Measurements from ENCODE around the gene PYCARD. TPM values are rescaled to one million over a fixed set of nuclear protein-coding genes. Genes with fewer than 3 reads are reported as not detected.
A peak's percentile ranks its signal among the peaks of the same experiment; 100 is the strongest.

The PYCARD gene
- total and polyA plus RNA-seq, 9 of the 15 experiments (the other 6 are each of a cell fraction or from before 2014, with no cell fraction given), result 1.3 to 28.4 (median 6.0) TPM

DNA sequence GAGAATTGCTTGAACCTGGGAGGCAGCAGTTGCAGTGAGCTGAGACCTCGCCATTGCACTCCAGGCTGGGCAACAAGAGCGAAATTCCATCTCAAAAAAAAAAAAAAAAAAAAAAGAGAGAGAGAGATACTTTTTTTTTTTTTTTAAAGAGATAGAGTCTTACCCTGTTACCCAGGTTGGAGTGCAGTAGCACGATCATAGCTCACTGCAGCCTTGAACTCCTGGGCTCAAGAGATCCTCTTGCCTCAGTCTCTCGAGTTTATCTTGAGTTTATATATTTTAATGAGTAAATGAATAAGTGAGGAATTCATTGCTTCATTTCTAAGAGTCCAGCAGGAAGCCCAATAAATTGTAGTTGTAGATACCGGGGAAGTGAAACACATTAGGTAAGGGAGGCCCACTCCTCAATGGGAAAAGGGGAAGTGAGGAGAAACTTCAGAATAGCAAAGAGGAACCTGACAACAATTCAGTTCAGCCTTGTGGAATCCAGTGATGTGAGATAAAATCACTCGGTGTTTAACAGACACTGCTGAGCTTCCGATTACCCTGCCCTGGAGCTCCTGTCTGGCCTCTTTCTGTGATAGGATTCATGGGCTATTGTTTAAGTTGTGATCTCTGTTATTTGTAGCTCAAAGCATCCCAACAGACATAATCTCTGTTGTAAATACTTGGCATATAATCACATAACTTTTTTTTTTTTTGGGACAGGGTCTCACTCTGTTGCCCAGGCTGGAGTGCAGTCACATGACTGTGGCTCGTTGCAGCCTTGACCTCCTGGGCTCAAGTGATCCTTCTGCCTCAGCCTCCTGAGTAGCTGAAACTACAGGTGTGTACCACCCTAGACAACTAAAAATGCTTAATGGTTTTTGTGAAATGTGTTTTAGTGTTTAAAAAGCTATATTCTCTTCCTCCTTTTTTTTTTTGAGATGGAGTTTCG lies 41.4 kb upstream of the PYCARD start (continued):
- TF ChIP-seq ID3 (CRISPR knock-in tag; IDR thresholded peaks at IDR 0.05), result no peak
- TF ChIP-seq ID3 (tag; IDR thresholded peaks at IDR 0.05), result no peak
- TF ChIP-seq, protein P1, sequence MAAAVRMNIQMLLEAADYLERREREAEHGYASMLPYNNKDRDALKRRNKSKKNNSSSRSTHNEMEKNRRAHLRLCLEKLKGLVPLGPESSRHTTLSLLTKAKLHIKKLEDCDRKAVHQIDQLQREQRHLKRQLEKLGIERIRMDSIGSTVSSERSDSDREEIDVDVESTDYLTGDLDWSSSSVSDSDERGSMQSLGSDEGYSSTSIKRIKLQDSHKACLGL (CRISPR knock-in tag; IDR thresholded peaks at IDR 0.05; ENCODE audit: borderline replicate concordance, poor library complexity, severe bottlenecking), result no peak
- no peak for TF ChIP-seq ARHGAP35 (IDR thresholded peaks at IDR 0.05; ENCODE audit: partially characterized antibody)
- TF ChIP-seq SRSF7 (optimal IDR thresholded peaks at IDR 0.05; ENCODE audit: low read depth, low read length), result no peak
- peak in 1 of 2 experiments; percentile 72; a peak in 1 of 4 replicates for TF ChIP-seq RCOR1 (IDR thresholded peaks at IDR 0.05; ENCODE audit: borderline replicate concordance in 1 of 2, low read depth in 2 of 2, low read length in 2 of 2)
- no peak for TF ChIP-seq HDAC6 (IDR thresholded peaks at IDR 0.05; ENCODE audit: low read depth, low read length)
- TF ChIP-seq, protein P2, sequence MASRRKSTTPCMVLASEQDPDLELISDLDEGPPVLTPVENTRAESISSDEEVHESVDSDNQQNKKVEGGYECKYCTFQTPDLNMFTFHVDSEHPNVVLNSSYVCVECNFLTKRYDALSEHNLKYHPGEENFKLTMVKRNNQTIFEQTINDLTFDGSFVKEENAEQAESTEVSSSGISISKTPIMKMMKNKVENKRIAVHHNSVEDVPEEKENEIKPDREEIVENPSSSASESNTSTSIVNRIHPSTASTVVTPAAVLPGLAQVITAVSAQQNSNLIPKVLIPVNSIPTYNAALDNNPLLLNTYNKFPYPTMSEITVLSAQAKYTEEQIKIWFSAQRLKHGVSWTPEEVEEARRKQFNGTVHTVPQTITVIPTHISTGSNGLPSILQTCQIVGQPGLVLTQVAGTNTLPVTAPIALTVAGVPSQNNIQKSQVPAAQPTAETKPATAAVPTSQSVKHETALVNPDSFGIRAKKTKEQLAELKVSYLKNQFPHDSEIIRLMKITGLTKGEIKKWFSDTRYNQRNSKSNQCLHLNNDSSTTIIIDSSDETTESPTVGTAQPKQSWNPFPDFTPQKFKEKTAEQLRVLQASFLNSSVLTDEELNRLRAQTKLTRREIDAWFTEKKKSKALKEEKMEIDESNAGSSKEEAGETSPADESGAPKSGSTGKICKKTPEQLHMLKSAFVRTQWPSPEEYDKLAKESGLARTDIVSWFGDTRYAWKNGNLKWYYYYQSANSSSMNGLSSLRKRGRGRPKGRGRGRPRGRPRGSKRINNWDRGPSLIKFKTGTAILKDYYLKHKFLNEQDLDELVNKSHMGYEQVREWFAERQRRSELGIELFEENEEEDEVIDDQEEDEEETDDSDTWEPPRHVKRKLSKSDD (conservative IDR thresholded peaks at IDR 0.05; ENCODE audit: low read length), result no peak
- TF ChIP-seq, protein P3, sequence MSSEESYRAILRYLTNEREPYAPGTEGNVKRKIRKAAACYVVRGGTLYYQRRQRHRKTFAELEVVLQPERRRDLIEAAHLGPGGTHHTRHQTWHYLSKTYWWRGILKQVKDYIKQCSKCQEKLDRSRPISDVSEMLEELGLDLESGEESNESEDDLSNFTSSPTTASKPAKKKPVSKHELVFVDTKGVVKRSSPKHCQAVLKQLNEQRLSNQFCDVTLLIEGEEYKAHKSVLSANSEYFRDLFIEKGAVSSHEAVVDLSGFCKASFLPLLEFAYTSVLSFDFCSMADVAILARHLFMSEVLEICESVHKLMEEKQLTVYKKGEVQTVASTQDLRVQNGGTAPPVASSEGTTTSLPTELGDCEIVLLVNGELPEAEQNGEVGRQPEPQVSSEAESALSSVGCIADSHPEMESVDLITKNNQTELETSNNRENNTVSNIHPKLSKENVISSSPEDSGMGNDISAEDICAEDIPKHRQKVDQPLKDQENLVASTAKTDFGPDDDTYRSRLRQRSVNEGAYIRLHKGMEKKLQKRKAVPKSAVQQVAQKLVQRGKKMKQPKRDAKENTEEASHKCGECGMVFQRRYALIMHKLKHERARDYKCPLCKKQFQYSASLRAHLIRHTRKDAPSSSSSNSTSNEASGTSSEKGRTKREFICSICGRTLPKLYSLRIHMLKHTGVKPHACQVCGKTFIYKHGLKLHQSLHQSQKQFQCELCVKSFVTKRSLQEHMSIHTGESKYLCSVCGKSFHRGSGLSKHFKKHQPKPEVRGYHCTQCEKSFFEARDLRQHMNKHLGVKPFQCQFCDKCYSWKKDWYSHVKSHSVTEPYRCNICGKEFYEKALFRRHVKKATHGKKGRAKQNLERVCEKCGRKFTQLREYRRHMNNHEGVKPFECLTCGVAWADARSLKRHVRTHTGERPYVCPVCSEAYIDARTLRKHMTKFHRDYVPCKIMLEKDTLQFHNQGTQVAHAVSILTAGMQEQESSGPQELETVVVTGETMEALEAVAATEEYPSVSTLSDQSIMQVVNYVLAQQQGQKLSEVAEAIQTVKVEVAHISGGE (CRISPR knock-in tag; IDR thresholded peaks at IDR 0.05), result no peak
- TF ChIP-seq ZNF707 (CRISPR knock-in tag; conservative IDR thresholded peaks at IDR 0.05), result no peak
- no peak for TF ChIP-seq ZBTB9 (CRISPR knock-in tag; IDR thresholded peaks at IDR 0.05)
- TF ChIP-seq, protein P4, sequence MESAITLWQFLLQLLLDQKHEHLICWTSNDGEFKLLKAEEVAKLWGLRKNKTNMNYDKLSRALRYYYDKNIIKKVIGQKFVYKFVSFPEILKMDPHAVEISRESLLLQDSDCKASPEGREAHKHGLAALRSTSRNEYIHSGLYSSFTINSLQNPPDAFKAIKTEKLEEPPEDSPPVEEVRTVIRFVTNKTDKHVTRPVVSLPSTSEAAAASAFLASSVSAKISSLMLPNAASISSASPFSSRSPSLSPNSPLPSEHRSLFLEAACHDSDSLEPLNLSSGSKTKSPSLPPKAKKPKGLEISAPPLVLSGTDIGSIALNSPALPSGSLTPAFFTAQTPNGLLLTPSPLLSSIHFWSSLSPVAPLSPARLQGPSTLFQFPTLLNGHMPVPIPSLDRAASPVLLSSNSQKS (CRISPR knock-in tag; IDR thresholded peaks at IDR 0.05), result no peak
- TF ChIP-seq, protein P5, sequence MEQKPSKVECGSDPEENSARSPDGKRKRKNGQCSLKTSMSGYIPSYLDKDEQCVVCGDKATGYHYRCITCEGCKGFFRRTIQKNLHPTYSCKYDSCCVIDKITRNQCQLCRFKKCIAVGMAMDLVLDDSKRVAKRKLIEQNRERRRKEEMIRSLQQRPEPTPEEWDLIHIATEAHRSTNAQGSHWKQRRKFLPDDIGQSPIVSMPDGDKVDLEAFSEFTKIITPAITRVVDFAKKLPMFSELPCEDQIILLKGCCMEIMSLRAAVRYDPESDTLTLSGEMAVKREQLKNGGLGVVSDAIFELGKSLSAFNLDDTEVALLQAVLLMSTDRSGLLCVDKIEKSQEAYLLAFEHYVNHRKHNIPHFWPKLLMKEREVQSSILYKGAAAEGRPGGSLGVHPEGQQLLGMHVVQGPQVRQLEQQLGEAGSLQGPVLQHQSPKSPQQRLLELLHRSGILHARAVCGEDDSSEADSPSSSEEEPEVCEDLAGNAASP (IDR thresholded peaks at IDR 0.05), result no peak

Data from K562 (cell line).